Glomerular visceral epithelial cell (primary cell): Measurements from ENCODE around the gene TBRG4.

Experiments
- DNase-seq: peaks from one replicate; pipeline ENCODE4 v3.0.0-alpha.2; 2016; ENCODE audit errors: extremely low spot score

The TBRG4 gene

GRCh38 chr7:45074528-45075354 lies 36.8 kb downstream of the TBRG4 start:
- no peak for DNase-seq

- DNase-seq, result no peak
These were observed 37.5 kb downstream of the TBRG4 start for GRCh38 chr7:45073786-45074527.

GRCh38 chr7:45073031-45073785 lies 38.3 kb downstream of the TBRG4 start:
- no peak for DNase-seq

GRCh38 chr7:45072131-45073030 lies 39.1 kb downstream of the TBRG4 start:
- no peak for DNase-seq

GRCh38 chr7:45071528-45071927 lies 40.0 kb downstream of the TBRG4 start:
- DNase-seq, result no peak

- DNase-seq, result no peak
These were observed 41.2 kb downstream of the TBRG4 start for GRCh38 chr7:45070254-45070642.

- no peak for DNase-seq
These were observed 41.8 kb downstream of the TBRG4 start for GRCh38 chr7:45069444-45070253.

GRCh38 chr7:45068236-45069023 lies 43.1 kb downstream of the TBRG4 start:
- DNase-seq, result no peak

- DNase-seq, result no peak
These were observed 43.9 kb downstream of the TBRG4 start for GRCh38 chr7:45067582-45067981.

- DNase-seq, result no peak
These were observed 45.1 kb downstream of the TBRG4 start for GRCh38 chr7:45066409-45066808.

- no peak for DNase-seq
These were observed 46.2 kb downstream of the TBRG4 start for GRCh38 chr7:45065031-45065995.

GRCh38 chr7:45064047-45064725 lies 47.3 kb downstream of the TBRG4 start:
- DNase-seq, result no peak

- no peak for DNase-seq
These were observed 49.6 kb downstream of the TBRG4 start for GRCh38 chr7:45061806-45062425.

- DNase-seq, result no peak
These were observed 50.1 kb downstream of the TBRG4 start for GRCh38 chr7:45061352-45061751.

GRCh38 chr7:45060295-45060694 lies 51.2 kb downstream of the TBRG4 start:
- no peak for DNase-seq

GRCh38 chr7:45057878-45058277 lies 53.6 kb downstream of the TBRG4 start:
- DNase-seq, result no peak

- DNase-seq, result no peak
These were observed 55.8 kb downstream of the TBRG4 start for GRCh38 chr7:45055594-45056219.
